KBM-7 (cell line): ENCODE measurements around the gene TMEFF2.
A peak's percentile ranks its signal among the peaks of the same experiment; 100 is the strongest.

Experiments
- DNase-seq: peaks from one replicate; pipeline ENCODE4 v3.0.0-alpha.2; 2015
- in situ Hi-C: fragments of 300-500 bp; cut with MboI; formaldehyde crosslinking; loops from 2 replicates; pipeline ENCODE4 v1.14.3; 2020; ENCODE audit warnings: low sequenced_read_pairs, low pct_unique_long_range_greater_than_20kb, mixed read lengths

The TMEFF2 gene

DNA sequence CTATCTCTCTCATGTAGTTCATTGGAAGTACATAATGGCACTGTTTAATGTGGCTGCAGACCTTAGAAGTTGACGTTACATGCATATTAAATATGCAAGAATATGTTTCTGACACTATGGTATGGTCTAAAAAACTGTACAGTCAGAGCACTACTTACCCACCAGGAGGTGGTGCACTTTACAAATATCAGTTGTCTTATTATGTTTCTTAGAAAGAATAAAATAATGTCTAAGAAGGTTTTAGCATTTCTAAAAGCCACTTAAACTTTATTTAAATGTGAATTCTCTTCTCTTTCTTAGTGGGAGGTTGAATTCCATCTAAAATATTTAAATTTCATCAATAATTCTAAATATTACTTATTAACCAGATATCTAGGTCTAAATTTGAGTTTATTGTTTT, 4.3 kb downstream of the TMEFF2 start:
- DNase-seq = no peak
- in situ Hi-C loops = no loop called here

DNA sequence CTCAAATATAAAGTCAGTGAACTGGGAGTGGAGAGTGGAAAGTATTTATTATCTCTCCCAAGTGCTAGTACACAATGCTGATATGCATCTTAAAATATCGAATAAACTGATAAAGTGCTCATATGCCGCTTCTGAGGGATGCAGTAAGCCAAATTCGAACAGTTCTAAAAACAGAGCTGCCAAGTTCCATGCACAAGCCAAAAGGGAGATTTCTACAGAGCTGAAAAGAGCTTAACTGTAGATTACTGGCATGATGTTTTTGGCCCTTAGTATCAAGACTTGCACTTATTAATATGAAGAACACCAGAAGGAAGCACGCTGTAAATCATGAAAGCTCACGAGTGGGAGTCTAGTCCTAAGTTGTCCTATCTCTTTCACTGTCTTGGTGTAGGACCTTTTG, 7.9 kb downstream of the TMEFF2 start:
- DNase-seq = no peak
- in situ Hi-C loops = no loop called here

DNA sequence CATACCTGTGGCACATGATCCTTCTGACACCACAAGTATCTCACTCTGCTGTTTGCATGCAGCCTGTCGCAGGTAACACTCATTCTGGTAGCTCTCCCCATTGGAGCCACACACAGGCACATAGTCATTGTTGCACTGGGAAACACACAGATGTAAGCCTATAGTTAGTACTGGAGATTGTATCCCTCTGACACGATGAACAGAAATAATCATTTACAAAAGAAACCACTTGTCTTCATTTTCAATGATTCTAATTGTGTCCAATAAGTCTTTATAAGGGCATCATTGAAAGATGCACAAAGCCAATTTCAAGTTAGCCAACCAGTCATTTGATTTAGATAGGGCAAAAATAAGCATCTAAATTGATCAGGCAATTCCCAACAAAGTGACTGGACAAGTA, 10.4 kb downstream of the TMEFF2 start:
- in situ Hi-C loops = no loop called here
- no peak for DNase-seq

DNA sequence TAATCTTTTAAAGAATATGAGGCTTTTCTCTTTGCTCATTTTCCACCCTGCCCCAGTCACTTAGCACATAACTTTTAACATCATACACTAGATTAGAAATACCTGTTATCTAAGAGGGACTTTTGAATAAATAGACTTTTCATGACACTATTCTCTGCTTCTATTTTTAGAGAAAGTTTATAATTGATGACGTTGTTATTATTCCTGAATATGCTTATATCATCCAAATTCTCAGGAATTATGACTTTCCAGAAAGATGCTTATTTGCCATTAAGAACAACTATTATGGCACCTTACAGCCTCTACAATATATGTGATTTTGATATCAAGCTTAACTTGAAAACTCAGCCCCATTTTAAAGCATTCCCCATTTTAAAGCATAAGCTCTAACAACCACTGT, 11.4 kb downstream of the TMEFF2 start:
- in situ Hi-C loops = no loop called here
- DNase-seq = no peak

DNA sequence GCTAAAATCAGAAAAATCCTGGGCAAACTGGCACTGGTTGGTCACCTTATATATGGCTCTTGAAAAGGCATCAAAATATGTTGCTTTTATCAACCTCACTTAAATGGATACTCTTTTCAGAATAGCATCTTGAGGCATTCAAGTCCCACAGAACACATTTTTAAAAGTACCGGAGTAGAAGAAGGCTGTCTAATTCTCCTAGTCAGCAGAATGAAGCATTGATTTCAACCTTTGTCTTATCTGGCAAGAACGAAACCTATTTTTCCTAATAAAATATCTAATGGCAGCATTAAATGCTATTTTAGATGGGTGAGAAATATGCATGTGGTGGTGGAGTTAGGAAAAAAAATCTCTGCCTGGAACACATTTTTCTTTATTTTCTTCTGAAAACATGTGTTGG, 27.8 kb downstream of the TMEFF2 start:
- in situ Hi-C loops = loop anchor here (25.0 kb wide), 2 partner anchors 355 to 605 kb away; no protein-coding TSS in a partner anchor
- DNase-seq = no peak

DNA sequence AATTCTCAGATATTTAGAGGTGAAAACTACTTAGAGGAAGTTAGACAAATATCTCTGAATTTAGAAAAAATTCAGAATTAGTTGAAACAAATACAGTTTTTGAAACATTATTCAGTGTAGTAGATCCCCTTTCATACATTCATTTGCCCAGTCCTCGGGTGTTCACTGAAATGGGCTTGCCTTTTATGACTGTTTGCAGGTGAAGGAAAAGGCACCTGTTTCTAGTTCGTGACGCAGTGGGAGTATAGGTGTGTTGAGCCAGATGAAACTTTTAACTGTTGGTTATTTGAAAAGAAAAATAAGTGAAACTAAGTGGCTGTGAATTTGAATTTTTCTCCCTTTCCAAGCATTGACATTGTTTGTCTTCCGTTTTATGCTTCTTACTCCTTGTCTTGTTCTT, 28.9 kb downstream of the TMEFF2 start:
- DNase-seq = no peak
- in situ Hi-C loops = loop anchor here (25.0 kb wide), 2 partner anchors 354 to 604 kb away; no protein-coding TSS in a partner anchor

DNA sequence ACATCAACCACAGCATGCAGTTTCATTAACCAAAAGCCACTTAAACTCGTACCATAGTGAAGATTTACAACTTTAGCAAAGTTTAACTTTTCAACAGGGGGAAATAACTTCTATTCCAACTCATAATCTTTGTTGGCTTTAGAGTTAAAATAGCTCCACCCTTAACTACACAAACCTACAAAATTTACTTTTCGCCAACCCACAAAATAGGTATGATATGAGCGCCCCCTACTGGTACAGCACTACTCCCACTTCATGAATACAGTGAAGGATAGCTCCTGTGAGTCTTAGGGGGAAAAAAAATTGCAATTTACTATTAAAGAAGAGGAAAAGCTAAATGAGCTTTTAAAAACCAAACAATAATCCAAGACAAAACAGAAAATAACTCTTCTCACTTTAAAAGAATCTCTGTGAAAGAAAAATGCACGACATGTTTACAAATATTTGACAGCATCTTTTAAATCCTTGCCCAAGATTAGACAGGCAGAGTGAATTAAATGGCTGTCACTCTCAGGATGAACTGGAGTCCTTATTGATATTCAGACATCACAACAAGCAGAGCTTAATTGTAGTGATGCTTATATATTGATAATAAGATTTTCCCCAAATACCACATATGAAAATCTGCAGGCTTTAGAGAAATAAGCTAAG, 32.2 kb downstream of the TMEFF2 start:
- DNase-seq = peak; percentile 65
- in situ Hi-C loops = loop anchor here (25.0 kb wide), 2 partner anchors 350 to 600 kb away; no protein-coding TSS in a partner anchor

DNA sequence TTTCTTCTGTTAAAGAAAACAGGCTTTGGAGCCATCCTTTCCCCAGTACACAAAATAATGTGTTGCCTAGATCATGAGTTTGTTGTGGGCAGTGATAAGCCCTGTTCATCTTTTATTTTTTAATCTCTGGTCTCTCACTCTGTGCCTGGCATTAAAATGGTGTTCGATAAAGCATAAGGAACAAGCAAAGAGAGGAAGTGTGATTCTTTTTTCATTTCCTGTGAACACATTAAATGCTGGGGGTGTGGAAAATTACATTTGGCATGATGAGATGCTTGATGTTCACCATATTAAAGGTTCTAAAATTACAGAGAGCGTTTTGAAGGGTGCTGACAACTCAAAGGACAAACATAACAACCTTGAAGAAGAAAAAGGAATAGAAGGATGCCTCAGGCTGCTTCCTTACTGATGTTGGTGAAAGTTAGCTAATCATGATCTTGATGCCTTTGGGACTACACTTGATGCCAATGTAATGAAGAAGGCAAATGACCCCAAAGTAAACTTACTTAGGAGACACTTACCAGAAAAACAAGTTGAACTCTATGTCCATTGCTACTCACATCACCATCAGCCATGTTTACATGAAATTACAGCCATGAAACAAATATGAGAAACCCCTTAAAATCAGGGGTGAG, 33.0 kb downstream of the TMEFF2 start:
- DNase-seq = no peak
- in situ Hi-C loops = loop anchor here (25.0 kb wide), 2 partner anchors 349 to 599 kb away; no protein-coding TSS in a partner anchor

DNA sequence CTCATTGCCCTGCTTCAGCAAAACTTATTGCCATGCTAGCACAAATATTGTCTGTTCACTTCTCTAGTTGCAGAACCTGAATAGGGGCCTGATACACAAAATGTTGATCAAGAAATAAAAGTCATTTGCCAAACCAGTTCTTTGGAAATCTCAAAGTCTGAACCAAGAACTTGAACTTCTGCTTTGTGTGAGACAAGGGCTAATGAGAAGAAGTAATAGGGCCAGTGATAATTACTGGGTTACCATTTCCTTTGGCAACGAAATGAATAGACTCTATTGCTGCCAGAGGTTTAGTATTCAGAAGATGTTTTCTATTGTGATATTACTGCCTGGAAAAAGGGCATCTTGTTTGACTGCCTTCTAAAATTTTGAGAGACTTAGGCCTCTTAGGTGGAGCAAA, 35.0 kb downstream of the TMEFF2 start:
- in situ Hi-C loops = loop anchor here (25.0 kb wide), 2 partner anchors 347 to 597 kb away; no protein-coding TSS in a partner anchor
- no peak for DNase-seq

DNA sequence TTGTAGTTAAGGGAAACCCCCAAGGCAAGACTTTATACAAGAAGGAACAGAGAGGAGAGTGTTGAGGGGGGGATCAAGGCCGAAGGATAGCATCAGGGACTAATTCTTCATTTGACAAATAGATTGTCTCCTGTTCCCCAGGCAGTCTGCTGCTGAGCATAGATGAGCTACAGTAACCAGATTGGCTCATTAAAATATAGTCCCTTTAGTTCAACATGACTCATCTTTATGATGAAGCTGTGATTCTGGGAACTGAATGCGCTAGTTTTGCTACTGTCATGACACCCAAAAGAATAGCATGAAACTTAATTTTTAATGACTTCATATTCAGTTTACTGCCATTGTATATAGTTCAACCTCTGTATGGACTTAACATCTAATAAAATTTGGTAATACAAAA, 35.5 kb downstream of the TMEFF2 start:
- no peak for DNase-seq
- in situ Hi-C loops = loop anchor here (25.0 kb wide), 2 partner anchors 347 to 597 kb away; no protein-coding TSS in a partner anchor

DNA sequence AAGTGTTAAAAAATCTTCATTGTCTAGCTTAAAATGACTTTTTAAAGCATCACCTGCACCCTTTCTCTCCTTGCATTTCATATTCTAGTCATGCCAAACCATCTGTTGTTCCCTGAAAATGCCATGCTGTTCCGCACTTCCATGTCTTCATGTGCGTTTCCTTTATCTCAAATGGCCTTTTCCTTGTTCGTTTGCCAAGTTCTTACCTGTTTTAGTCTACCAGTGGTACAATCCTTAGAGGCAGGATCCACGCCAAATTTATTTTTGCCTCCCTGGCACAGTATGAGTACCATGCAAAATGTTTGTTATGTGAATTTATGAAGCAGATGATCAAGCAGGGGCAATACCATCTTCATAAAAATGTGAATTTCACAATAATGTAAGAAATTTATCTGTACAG, 37.0 kb downstream of the TMEFF2 start:
- in situ Hi-C loops = loop anchor here (25.0 kb wide), 2 partner anchors 345 to 595 kb away; no protein-coding TSS in a partner anchor
- no peak for DNase-seq

DNA sequence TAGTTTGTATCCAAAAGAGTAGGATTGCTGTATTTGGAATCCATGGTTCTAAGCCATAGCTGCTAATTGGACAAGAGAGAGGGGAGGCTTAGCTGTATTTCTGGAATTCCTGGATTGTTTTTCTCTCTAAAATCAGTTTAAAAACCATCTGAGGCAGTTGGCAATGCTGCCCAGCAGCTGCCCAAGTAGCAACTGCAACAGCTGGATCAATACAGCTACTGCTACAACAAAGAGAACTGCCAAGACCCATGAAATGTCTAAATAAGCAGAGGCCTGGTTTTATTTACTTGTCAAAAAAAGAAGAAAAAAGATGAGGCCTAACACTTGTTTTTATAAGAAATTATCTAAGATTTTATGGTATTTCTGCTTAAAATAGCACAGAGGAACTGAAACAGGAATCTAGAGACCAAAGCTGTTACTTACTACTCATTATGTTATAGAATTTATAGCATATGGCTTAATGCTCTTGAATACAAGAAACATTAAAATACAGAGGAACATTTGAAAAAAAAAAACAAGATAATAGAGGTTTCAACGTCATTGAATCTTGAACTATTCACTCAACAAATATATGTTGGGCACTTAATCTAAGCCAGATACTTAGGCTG, 39.1 kb downstream of the TMEFF2 start:
- DNase-seq = no peak
- in situ Hi-C loops = loop anchor here (25.0 kb wide), 2 partner anchors 343 to 593 kb away; no protein-coding TSS in a partner anchor

DNA sequence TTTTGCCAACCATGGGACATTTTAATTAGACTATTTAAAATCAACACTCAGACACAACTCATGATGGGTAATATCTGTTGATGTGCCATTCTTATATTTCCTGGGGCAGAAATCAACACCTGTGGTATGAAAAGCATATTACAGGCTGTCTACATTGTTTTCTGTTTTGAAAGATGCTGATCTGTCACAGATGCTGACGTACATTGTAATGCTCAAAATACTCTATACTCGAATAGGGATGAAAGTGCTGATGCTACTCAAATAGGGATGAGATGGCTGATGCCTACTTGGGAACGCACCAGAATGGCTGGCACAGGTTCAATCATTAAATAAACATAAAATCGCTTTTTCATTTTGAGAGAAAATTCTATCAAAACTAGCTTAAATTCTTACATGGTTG, 41.2 kb downstream of the TMEFF2 start:
- in situ Hi-C loops = loop anchor here (25.0 kb wide), 2 partner anchors 341 to 591 kb away; no protein-coding TSS in a partner anchor
- DNase-seq = no peak

DNA sequence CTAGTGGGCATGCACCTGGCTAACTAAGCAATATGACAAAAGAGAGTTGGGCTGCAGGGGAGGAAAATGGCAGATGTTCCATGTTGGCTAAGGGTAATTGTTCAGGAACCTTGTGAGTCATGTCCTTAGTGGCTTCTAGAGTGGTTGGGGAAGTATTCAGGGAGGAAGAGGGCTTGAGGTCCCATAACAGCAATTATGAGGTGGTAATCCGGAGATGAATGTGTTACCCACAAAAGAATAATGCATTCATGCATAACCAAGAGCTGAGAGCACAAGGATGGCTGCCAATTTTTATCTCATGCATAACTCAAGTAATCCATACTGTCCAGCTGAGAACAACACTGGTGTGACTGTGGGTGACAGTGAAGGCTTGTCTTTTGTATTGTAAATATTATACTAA, 42.9 kb downstream of the TMEFF2 start:
- in situ Hi-C loops = loop anchor here (25.0 kb wide), 2 partner anchors 340 to 590 kb away; no protein-coding TSS in a partner anchor
- peak; percentile 55 for DNase-seq

DNA sequence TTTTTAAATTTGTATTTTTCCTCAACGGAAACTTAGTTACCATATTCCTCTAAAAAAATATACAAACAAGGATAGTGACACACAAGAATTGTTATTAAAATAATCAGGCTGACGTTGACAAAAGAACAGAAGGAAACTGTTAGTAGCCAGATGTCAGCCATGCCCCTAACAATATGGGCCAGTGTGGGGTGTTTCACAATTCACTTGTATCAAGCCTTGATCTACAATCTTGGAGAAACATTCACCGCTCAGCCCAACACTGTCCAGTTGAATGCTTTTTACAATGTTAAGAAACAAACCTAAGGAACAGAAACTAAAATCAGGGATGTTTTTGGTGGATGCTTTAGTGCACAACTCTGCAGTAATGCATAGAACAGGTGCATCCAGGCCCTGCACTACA, 44.6 kb downstream of the TMEFF2 start:
- DNase-seq = no peak
- in situ Hi-C loops = loop anchor here (25.0 kb wide), 2 partner anchors 338 to 588 kb away; no protein-coding TSS in a partner anchor

DNA sequence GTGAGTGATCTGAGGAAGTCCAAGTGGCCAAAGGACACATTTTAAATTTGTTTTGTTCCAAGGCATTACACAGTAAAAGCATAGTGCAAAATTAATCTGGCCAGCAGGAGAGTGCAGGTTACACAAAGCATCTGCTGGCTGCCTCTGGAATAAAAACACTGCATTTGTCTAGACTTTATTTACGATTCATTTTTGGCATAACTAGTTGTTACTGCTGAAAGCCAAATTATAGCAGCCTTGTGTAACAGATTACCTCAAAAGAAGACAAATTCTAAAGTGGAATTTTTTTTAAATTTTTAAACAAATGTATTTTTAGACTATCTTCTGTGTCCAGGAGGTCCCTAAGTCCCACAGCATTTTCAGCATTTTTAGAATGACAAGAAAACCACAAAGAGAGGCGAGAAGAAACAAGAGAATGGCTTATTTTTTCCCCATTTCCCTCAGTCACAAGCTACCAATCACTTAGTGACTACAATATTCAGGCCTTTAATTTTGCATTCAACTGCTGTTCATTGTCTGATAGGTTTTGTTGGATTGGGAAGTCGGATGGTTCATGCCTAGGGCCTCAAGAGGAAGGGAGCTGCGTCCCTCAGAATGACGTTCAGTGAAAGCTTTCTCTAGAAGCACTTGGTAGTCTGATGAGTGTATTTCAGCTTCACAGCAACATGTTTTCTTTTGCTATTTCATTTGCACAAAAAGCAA, 46.0 kb downstream of the TMEFF2 start:
- in situ Hi-C loops = no loop called here

DNA sequence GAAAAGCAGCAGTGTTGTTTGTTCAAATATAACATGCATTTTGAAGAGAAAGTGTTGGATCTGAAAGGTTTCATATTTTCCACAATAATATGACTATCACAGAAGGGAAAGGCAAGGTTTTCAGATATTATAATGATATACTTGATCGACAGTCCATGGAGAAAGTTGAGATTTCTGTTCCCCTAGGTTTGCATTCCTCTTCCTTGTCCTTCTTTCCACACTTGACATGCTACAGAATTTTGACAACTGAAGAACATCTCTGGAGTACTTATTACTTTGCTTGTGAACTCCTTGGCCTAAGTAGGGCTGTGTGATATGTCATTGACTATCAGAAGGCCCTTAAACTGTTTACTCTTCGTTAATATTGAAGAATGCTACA, 46.5 kb downstream of the TMEFF2 start:
- in situ Hi-C loops = no loop called here
- DNase-seq = no peak

More for the DNA sequence above, 46.0 kb downstream of the TMEFF2 start:
- DNase-seq = no peak

DNA sequence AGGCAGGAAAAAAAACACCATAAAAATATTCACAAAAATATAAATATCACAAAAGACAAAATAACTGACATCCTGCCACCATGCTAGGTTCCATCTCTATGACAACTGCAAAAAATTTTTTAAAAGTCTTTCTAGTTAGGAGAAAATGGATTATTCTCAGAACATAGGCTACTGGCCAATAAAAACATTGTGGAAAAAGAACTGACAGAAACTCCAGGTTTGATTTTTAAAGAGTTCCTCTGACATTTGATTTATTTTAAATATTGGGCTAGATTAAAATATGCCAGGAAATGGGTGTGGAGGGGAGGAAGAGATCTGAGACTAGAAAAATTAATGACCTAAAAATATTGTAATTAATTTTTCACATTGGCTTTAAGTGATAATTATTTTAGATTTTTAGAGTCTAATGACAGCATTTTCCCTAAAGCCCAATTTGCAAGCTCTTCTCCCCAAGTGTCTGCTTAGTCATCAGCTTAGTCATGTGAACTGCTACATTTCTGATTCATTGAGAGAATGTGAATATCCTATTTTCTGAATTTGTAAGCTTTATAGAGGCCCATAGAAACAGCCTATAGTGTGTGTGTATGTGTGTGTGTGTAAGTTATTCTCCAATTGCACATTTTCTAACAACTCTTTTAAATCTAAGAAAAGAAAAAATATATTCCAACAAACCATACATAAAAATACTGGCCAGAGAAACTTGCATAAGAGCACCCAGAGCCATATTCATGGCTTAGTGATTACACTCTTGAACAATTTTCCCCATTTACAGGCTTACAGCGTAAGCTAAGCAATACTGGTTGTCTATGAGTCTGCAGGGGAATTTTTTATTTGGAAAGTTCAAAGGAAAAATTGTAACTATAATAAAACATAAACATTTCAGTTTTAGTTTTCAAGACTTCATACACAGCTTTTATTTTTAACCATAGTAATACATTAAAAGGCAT, 48.4 kb downstream of the TMEFF2 start:
- in situ Hi-C loops = no loop called here
- no peak for DNase-seq
